Measurements from ENCODE around the gene MARCHF10. TPM values are rescaled to one million over a fixed set of nuclear protein-coding genes. Genes with fewer than 3 reads are reported as not detected.

MARCHF10 gene
- total and polyA plus RNA-seq, 9 of the 15 experiments (the other 6 are each of a cell fraction or from before 2014, with no cell fraction given) = not detected

GRCh38 chr17:62818526-62818925, 10.4 kb upstream of the MARCHF10 start:
- no peak for ATAC-seq
- intact Hi-C loops (cut with micrococcal nuclease) = no loop called here
- Histone ChIP-seq H3K79me2 (ENCODE audit: control insufficient read depth, insufficient read depth, low read length) (no peaks in the 10 kb centered on the region), H4K20me1 (replicated peaks; ENCODE audit: control insufficient read depth, insufficient read depth, low read length) (no peaks in the 10 kb centered on the region; the same call in 1 of the 2 replicates), H3K27ac (ENCODE audit: extremely low read depth, low read depth, low read length) (no peak overlapping the region), H3K4me1 (replicated peaks in 1 of 2; ENCODE audit: control insufficient read depth in 2 of 2, insufficient read depth in 2 of 2, low read length in 2 of 2) (no peaks in the 10 kb centered on the region), H3K27me3 (ENCODE audit: control insufficient read depth in 2 of 2, insufficient read depth in 2 of 2, low read length in 2 of 2) (peaks cover 21 to 40% of the 10 kb centered on the region in 2 experiments; a peak in 4 of 5 replicates), H3K9me3 (replicated peaks; ENCODE audit: control insufficient read depth, insufficient read depth, low read depth, low read length) (0 out of 2 replicates have a peak, but pooled peaks cover 2% of the 10 kb centered on the region), H2AFZ (ENCODE audit: low read depth, low read length) (no peak overlapping the region), H3K4me3 (no peak overlapping the region), H3K36me3 (ENCODE audit: control insufficient read depth, insufficient read depth, low read length) (no peaks in the 10 kb centered on the region), H3K4me2 (ENCODE audit: insufficient read depth, low read length) (no peak overlapping the region), H3K9ac (ENCODE audit: insufficient read depth in 1 of 2, low read depth in 2 of 2, low read length in 2 of 2) (no peak overlapping the region), H3K9me1 (ENCODE audit: control insufficient read depth, insufficient read depth, low read length) (no peaks in the 10 kb centered on the region)
- CTCF ChIA-PET (ENCODE audit: low intra/inter-chr PET ratio) = no interaction called here
- TF ChIP-seq SREBF1 (IDR thresholded peaks at IDR 0.05; ENCODE audit: borderline replicate concordance, low read depth, low read length) (no peak), BCL6 (CRISPR knock-in tag; IDR thresholded peaks at IDR 0.05) (no peak), ARID2 (IDR thresholded peaks at IDR 0.05) (no peak), NELFE (IDR thresholded peaks at IDR 0.05; ENCODE audit: insufficient read depth, insufficient read length) (no peak), KAT8 (IDR thresholded peaks at IDR 0.05; ENCODE audit: low read depth) (no peak), ZBTB5 (IDR thresholded peaks at IDR 0.05) (no peak), SETDB1 (IDR thresholded peaks at IDR 0.05; ENCODE audit: low read length) (no peak), TCF3 (CRISPR knock-in tag; IDR thresholded peaks at IDR 0.05) (no peak), ASH1L (IDR thresholded peaks at IDR 0.05; ENCODE audit: borderline replicate concordance, low read depth, partially characterized antibody) (no peak), POLR2A (conservative IDR thresholded peaks at IDR 0.05) (no peak), EP300 (IDR thresholded peaks at IDR 0.05; ENCODE audit: low read length) (no peak)
- TF ChIP-seq, protein P1, sequence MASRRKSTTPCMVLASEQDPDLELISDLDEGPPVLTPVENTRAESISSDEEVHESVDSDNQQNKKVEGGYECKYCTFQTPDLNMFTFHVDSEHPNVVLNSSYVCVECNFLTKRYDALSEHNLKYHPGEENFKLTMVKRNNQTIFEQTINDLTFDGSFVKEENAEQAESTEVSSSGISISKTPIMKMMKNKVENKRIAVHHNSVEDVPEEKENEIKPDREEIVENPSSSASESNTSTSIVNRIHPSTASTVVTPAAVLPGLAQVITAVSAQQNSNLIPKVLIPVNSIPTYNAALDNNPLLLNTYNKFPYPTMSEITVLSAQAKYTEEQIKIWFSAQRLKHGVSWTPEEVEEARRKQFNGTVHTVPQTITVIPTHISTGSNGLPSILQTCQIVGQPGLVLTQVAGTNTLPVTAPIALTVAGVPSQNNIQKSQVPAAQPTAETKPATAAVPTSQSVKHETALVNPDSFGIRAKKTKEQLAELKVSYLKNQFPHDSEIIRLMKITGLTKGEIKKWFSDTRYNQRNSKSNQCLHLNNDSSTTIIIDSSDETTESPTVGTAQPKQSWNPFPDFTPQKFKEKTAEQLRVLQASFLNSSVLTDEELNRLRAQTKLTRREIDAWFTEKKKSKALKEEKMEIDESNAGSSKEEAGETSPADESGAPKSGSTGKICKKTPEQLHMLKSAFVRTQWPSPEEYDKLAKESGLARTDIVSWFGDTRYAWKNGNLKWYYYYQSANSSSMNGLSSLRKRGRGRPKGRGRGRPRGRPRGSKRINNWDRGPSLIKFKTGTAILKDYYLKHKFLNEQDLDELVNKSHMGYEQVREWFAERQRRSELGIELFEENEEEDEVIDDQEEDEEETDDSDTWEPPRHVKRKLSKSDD (conservative IDR thresholded peaks at IDR 0.05; ENCODE audit: low read length) = no peak
- DNase-seq (ENCODE audit: extremely low read depth in 1 of 4, low spot score in 3 of 4) = no peak
- no peak for FAIRE-seq
- in situ Hi-C loops (cut with MboI) = no loop called here
- no TSS peak for BruUV-seq (replicated peaks)
- POLR2A ChIA-PET = no interaction called here
- 28% methylated on average over 7 of the region's 7 CpGs for WGBS (ENCODE audit: insufficient coverage, low coverage, missing lambda C conversion rate)

Data from K562 (cell line).